GM20431 (cell line): Measurements from ENCODE around the gene SLC22A23.
"Not testable (repeated sequence)": the region's sequence is repeated elsewhere in the genome, so short reads cannot be mapped to it uniquely, and the experiment has no call there.

Source experiments
- in situ Hi-C: fragments of 300-500 bp; cut with MseI, MboI; formaldehyde crosslinking; loops from one replicate; pipeline ENCODE4 v1.15.0; 2020; ENCODE audit warnings: low sequenced_read_pairs; ENCODE audit not compliant: unreplicated experiment

The SLC22A23 gene

DNA sequence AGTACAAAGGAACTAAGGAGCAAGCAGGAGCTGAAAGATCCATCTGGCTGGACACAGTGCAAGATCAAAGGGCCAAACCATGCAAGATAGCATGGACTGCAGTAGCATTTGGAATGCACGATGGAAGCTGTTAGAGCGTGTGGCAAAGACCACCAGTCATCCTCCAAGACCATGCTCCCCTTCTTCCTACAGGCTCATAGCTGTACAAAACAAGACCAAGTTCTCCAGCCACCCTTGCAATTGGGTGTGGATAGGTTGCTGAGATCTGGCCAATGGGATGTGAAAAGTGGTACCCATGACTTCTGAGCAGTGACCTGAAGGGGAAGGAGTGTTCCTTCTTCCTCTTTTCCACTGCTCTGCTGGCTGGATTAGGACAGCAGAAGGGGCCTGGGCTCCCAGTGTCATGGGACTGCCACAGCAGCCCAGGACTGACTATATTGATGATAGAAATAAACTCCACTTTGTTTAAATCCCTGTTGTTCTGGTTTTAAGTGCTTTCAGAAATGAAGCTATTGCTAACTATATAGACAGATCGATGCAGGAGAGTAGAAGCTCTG, 64.9 kb downstream of the SLC22A23 start:
- in situ Hi-C loops = loop anchor here (10.0 kb wide), 1 partner anchor 107 kb away; no protein-coding TSS in a partner anchor

DNA sequence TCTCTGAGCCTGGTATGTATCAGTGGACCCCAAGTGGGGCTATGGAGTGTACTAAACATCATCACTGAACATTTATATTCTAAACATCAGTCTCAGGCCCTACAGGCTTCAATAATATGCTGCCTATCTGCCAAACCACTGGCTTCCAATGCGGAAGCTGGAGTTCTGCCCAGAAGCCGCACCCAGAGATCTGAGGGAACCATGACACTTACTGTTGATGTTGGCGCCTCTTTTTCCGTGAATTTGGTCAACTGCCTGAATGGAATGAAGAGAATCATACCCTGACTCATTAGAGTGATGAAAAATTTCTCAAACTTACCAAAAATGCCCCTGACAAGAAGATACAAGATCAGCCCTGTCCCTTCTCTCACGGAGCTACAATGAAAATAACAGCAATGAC, 66.2 kb downstream of the SLC22A23 start:
- in situ Hi-C loops = loop anchor here (10.0 kb wide), 1 partner anchor 106 kb away; no protein-coding TSS in a partner anchor

DNA sequence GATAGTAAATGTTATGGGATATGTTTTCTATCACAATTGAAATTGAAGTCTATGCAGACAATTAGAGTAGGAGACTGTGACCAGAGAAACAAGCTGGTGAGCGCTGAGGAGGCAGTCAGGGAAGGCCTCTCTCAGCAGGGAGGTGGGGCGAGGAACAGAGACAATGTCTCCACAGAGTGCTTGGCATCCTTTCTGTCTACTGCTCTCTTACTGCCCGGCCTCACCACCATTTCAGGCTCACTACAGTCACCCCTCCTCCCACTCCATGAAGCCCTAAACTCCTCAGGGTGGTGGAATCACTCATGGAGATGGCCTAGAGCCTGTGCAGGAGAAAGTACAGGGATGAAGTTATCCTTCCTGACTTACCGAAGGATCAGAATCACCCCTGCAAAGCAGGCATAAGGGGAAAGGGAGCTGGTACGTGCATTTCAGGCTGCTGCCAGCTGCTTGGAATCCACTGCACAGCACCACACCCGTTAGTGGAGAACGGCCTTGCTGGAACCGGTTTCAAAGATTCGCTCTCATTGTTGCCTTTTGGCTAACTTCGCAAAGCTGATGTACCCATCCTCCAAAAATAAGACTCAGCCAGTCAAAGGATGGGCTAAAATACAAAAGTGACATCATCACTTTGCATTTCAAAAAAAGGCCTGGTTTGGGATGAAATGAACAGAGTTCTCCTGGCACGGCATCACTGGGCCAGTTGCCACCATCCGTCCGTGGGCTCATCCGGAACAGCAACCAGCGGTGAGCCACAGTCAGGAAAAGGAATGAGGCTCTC, 67.3 kb downstream of the SLC22A23 start:
- in situ Hi-C loops = loop anchor here (10.0 kb wide), 1 partner anchor 105 kb away; no protein-coding TSS in a partner anchor

DNA sequence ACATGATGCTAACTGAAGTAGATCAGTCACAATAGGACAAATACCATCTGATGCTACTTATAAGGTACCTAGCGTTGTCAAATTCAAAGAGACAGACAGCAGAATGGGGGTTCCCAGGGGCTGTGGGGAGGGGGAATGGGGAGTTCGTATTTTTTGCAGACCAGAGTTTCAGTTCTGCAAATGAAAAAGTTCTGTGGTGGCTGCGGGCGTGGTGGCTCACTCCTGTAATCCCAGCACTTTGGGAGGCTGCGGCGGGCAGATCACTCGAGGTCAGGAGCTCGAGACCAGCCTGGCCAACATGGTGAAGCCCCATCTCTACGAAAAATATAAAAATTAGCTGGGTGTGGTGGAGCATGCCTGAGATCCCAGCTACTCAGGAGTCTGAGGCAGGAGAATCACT, 68.1 kb downstream of the SLC22A23 start:
- in situ Hi-C loops = no loop called here

DNA sequence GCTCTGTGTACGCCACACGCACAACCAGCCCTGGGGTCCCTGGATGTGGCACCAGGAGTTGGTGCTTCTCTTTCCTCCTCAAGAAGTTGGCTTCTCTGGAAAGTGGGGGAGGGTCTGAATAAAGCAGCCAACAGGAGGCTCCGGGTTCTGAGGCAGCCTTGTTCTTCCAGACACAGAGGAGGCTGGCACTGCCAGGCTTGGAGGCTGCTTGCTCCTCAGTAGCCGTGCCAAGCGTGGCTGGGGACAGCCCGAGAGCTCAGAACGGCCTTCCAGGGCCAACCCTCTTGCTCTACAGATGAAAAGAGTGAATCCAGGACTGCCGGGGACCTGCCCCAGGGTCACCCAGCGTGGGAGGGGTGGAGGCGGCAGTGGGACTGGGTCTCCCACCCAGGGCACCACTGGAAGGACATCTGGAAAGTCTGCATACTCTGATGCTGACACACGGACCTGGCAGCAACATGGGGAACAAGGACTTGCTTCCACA, 70.4 kb downstream of the SLC22A23 start:
- in situ Hi-C loops = no loop called here

DNA sequence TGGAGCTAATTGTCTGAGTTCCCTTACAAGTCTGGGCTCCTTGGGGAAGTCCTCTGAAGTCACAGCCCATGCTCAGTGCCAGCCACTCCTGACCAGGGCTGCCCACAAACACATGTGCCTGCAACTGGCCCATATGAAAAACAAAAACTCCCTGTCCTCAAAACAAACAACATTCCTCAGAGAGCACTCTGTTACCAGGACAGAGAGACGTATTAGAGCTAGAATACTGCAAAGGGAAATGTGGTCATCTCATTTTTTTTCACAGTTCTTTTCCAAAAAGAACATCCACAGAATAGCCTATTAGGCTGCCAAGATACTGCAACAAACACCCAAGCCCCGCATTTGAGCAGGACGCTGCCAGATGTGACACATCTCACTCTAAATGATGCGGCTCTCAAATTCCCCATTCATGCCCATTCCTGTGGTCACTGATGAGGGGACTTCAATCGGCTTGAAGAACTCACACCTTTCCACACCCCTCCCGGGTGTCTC, 71.1 kb downstream of the SLC22A23 start:
- in situ Hi-C loops = no loop called here

DNA sequence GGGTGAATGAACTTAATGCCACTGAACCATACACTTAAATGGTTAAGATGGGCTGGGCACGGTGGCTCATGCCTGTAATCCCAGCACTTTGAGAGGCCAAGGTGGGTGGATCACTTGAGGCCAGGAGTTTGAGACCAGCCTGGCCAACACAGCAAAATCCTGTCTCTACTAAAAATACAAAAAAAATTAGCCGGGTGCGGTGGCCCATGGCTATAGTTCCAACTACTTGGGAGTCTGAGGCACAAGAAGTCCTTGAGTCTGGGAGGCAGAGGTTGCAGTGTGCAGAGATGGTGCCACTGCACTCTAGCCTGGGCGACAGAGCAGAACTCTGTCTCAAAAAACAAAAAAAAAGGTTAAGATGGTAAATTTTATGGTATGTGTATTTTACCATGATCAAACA, 71.7 kb downstream of the SLC22A23 start:
- in situ Hi-C loops = not testable (repeated sequence)

DNA sequence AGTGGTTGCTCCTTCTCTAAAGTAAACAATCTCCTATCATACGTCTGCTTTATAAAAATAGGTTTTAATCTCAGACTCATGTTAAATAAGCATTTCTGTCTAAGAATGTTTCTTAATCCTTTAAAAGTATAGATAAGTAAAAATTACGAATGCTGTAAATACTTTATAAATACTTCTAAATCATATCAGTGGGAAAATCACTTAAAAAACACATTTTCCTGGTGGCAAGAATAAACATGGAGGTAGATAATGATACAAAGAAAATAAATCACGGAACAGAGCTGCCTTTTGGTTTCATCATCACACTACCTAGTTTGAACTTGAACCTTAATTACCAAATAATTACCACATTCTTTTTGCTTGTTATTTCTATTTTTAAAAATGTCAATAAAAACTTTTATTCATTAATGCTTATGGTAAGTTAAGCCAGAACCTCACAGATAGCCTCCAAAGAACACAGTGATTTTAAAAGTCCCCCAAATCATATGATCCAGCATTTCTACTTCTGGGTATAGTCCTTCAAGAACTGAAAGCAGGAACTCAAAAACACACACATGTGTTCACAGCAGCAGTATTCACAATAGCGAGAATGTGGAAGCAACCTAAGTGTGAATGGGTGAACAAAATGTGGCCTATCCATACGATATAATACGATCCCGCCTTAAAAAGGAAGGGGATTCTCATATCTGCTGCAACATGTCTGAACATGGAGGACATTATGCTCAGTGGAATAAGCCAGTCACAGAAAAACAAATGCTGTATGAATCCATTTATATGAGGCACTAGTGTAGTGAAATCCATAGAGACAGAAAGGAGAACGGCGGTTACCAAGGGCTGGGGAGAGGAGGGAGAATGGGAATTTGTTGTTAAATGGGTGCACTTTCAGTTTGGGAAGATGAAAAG, 72.4 kb downstream of the SLC22A23 start:
- in situ Hi-C loops = no loop called here

DNA sequence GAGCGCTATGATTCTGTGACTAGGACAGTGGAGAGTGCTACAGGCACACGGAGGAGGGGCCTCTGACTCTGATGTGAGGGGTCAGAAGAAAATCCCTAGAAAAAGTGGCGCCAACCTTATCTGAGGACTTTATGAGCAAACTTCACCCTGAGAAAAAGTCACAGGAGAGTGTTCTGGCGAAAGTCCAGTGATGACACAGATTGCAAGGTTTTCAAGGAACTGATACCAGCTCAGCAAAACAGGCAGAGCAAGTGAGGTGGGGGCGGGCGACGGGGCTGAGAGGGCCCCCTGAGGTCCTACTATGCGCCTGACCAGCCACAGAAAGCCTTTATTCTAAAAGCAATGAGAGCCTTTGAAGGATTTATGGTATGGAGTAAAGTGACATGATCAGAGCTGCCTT, 73.3 kb downstream of the SLC22A23 start:
- in situ Hi-C loops = no loop called here

DNA sequence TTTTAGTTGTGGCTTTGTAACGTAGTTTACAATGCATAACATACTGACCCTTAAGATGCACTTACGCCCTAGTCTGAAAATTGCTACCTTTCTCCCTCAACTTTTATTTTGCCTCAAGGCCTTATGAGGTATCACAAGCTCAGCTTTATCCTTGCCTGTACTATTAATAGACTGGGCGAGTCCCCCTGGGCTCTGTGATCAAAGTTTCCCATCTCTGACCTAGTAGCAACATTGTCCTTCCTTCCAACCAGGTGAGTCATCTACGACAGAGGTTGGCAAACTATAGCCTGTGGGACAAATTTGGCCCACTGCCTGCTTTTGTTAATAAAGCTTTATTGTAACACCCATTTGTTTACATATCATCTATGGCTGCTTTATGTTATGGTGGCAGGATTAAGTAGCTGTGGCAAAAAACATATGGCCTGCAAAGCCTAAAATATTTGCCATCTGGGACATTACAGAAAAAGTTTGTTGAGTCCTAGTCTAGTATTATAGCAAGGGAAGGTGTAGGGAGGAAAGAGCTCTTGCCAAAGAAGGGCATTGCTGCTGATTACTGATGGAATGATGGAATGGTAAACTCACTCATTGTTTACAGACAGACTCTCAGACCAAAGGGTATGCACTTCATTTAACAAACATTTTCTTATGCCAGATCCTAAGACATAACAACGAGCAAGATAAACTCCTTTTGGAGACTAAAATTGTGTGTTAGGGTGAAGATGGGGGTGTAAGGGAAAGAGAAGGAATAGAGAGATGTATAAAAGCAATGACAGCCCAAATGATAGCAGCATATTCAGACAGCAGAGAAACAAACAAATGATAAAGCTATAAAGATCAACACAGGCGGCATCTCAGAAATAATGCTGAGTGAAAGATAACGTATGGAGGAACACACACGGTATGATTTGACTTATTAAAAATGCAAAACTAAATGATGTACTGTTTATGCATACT, 74.2 kb downstream of the SLC22A23 start:
- in situ Hi-C loops = no loop called here

DNA sequence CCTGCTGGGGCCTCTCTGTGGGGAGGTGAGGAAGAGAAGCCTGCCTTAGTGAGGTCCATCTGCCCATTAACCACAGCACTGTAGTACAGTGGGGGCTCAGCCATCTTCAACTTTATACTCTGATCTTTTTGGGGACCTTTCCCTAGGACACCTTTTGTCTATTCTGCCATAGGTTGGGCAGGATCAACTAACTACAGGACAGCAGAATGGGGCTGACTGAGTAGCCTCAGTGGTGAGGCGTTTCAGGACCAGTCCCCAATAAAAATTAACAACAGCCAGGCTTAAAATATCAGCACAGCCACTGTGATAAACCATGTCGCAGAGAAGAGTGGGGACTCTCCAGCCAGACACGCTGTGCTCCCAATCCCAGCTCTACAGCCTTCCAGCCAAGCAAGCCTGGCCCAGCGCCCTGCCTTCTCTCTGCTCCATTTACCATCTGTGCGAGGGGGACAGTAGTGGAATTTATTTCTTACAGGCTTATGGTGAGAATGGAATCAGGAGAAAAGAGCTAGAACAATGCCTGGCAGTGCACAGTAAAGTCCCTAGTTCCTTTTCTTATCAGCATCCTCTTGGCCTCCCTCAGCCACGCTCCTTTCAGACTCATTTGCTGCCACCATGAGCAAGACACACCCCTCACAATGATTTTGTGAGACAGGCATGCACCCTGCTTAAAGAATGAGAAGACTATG, 75.5 kb downstream of the SLC22A23 start:
- in situ Hi-C loops = no loop called here

DNA sequence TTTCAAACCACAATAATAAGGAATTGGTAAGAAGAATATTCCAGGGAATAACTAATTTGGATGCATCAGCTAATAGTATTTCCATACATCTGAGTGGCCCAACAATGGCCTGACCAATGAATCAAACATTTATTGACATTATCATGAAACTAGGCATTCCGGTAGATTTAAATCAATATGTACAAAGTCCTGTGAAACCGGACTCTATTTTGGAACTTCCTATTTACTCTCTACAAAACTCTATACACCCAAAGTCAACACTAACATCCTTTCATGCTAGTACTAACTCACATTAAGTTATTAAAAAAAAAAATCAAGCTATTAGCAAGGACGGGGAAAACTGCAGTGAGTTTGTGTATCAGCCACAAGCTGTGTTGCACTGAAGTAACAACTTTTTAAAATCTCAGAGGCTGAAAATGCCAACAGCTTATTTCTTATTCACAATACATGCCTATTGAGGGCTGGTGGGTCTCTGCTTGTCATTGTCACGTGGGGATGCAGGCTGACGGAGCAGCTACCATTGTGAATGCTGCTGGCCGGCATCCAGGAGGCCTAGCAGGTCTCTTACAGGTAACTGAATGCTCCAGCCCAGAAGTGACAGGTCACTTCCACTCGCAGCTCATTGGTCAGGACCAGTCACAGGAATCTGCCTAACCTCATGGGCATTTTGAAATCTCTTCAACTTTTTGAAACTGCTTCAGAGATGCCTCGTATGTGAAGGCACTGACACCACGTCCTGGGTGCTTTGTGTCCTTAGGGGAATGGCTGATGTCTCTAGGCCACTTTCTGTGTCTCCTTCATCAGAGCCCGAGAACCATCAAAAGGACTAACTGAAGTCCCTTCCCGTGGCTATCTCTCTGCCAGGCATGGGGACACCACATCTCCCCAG, 76.3 kb downstream of the SLC22A23 start:
- in situ Hi-C loops = no loop called here

DNA sequence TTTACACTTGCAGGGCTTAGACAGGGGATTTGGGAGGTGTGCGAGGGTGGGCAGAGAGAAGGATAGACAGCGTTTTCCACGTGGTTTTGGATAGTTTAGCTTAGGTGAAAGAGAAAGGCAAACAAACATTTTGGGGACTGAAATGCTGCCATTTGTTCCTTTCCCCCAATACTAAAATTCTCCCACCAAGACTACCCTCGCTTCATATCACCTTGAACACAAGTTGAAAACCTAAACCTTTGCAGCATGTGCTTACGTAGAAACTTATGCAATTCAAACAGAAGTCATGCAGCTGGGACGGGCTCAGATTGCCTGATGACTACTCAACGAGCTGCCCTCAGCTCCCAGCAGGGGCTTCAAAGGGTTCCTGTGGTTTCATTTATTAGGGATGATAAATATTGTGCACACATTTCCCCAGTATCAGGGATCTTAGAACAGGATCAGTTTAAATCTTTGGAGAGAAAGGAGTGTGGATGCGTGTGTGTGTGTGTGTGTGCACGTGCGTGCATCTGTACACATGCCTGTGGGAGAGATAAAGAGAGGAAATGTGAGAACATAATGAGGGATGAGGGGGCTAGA, 77.3 kb downstream of the SLC22A23 start:
- in situ Hi-C loops = no loop called here

DNA sequence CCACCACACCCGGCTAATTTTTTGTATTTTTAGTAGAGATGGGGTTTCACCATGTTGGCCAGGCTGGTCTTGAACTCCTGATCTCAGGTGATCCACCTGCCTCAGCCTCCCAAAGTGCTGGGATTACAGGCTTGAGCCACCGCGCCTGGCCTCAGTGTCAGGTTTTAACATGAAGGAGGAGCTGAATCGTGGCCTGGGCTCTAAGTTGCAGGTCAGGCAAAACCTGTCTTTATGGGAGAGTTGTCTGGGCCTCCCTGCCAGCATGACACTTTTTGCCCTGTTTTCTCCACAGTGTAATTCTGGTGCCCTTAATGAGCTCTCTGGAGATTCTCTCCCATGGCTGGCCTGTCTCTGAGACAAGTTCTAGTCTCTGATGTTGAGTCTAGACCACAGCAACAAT, 78.0 kb downstream of the SLC22A23 start:
- in situ Hi-C loops = not testable (repeated sequence)

DNA sequence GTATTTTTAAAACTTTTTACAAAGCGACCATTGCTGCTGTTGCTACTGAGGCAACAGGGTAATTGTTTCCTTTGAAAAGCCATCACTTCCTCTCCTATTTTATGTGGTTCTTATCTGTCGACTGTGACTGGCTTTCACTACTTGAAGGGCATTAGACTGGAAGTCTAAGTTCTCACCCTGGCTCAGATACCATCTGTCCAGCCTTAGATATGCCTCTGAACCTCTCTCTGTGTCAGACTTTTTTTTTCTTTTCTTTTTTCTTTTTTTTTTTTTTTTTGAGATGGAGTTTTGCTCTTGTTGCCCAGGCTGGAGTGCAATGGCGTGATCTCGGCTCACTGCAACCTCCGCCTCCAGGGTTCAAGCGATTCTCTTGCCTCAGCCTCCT, 78.5 kb downstream of the SLC22A23 start:
- in situ Hi-C loops = not testable (repeated sequence)

DNA sequence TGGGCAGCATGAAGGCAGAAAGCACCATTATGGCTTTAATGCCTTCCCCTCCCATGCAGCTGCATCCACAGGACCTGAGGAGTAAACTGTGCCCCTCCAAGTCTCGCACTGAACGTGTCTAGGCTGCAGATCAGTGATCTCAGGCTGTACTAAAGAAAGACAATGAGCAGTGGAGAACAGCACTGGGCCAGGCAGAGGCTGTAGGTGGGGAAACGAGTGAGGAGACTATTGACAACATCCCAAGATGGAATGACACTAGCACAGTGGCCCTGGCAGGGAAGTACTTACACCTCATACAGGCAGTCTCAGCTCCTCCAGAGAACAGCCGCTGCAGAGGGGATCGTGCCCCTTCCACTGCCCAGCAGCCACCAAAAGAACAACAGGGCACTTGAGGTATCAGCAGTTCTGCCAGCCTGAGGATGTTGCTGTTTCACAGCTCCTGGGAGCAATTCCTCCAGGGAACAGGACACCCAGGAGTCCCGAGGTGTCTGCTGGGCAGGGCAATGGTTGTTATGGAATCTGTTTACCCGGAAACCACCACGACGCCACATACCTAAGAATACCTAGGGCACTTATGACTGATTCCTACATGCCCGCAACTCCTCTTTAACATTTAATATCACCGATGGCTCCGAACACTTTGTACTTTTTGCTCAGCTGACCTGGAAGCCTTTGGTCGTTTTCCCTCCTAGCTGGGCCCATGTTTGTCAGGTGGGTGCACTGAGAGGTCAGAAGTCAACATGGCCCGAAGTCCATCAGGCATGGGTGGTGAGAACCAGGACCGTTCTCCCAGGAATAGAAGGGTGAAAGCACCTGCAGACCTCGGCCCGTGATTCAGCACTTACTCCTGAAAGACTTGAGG, 79.1 kb downstream of the SLC22A23 start:
- in situ Hi-C loops = no loop called here
